Sciatic nerve (tissue), 2 donors: ENCODE measurements around the gene CLCN6. TPM values are rescaled to one million over a fixed set of nuclear protein-coding genes. Genes with fewer than 3 reads are reported as not detected.
A peak's percentile ranks its signal among the peaks of the same experiment; 100 is the strongest.

Experiments
- ATAC-seq: fragments of 200-7000 bp; cut with Tn5 transposase; one replicate; pipeline ENCODE4 v1.9.1; 2020; ENCODE audit warnings: mild to moderate bottlenecking, moderate library complexity
- DNase-seq: peaks from one replicate; pipeline ENCODE4 v3.0.0-alpha.2; 2020; ENCODE audit warnings: low spot score
- intact Hi-C: fragments of 100-400 bp; cut with DNase I; formaldehyde crosslinking; loops from one replicate; pipeline ENCODE4 v1.14.2; 2022
- total RNA-seq: library from RNA; stranded (reverse); fragmentation: NEBNext Ultra II Directional; extraction: Animal tissue kit (Norgen Biotek cat#: 25700); gene quantifications from one replicate; pipeline ENCODE4 v1.2.1, GENCODE V29; 2021
- donor health status: DM: no; HTN: no; CAD: no.
- donor health status: DM: no; HTN: no; CAD: no.

Gene CLCN6
- total RNA-seq, 1 donor from 2014 or later: 48.4 TPM

- peak; percentile 1 for ATAC-seq
- intact Hi-C loops: no loop called here
- DNase-seq: no peak
Observed at GRCh38 chr1:11804666-11805421, 1.1 kb upstream of the CLCN6 start.

GRCh38 chr1:11806307-11806936 lies 431 bp downstream of the CLCN6 start:
- DNase-seq: peak; percentile 51
- peak; percentile 35 for ATAC-seq
- intact Hi-C loops: no loop called here

- intact Hi-C loops: no loop called here
- ATAC-seq (no peak), DNase-seq (peak; percentile 9)
Observed at GRCh38 chr1:11807133-11807532, 1.1 kb downstream of the CLCN6 start.

GRCh38 chr1:11813021-11813420 lies 7.0 kb downstream of the CLCN6 start:
- intact Hi-C loops: no loop called here
- ATAC-seq (no peak), DNase-seq (no peak)

- DNase-seq: peak; percentile 2
- intact Hi-C loops: no loop called here
- no peak for ATAC-seq
Observed at GRCh38 chr1:11817192-11817591, 11.2 kb downstream of the CLCN6 start.

GRCh38 chr1:11822091-11822490 lies 16.1 kb downstream of the CLCN6 start:
- peak; percentile 10 for DNase-seq
- ATAC-seq: no peak

GRCh38 chr1:11823366-11824137 lies 17.6 kb downstream of the CLCN6 start:
- intact Hi-C loops: no loop called here
- ATAC-seq (no peak), DNase-seq (peak; percentile 46)

More at GRCh38 chr1:11822091-11822490, 16.1 kb downstream of the CLCN6 start:
- intact Hi-C loops: no loop called here

GRCh38 chr1:11825131-11825530 lies 19.1 kb downstream of the CLCN6 start:
- DNase-seq (no peak), ATAC-seq (no peak)
- intact Hi-C loops: no loop called here

GRCh38 chr1:11826946-11827345 lies 21.0 kb downstream of the CLCN6 start:
- intact Hi-C loops: no loop called here
- ATAC-seq: no peak
- no peak for DNase-seq

- intact Hi-C loops: no loop called here
- ATAC-seq (no peak), DNase-seq (no peak)
Observed at GRCh38 chr1:11828511-11828910, 22.5 kb downstream of the CLCN6 start.

- no peak for ATAC-seq
- DNase-seq: no peak
- intact Hi-C loops: loop anchor here (10.0 kb wide), 1 partner anchor 133 kb away; no protein-coding TSS in a partner anchor
Observed at GRCh38 chr1:11831945-11832725, 26.1 kb downstream of the CLCN6 start.

- intact Hi-C loops: loop anchor here (10.0 kb wide), 1 partner anchor 131 kb away; no protein-coding TSS in a partner anchor
- DNase-seq: no peak
Observed at GRCh38 chr1:11833497-11833896, 27.5 kb downstream of the CLCN6 start.

GRCh38 chr1:11833900-11834299 lies 27.9 kb downstream of the CLCN6 start:
- intact Hi-C loops: loop anchor here (10.0 kb wide), 1 partner anchor 131 kb away; no protein-coding TSS in a partner anchor
- ATAC-seq (no peak), DNase-seq (no peak)

More at GRCh38 chr1:11833497-11833896, 27.5 kb downstream of the CLCN6 start:
- ATAC-seq: no peak

GRCh38 chr1:11835441-11836225 lies 29.6 kb downstream of the CLCN6 start:
- DNase-seq: no peak
- ATAC-seq: no peak
- intact Hi-C loops: loop anchor here (5.0 to 10.0 kb wide), 2 partner anchors 72 to 129 kb away; no protein-coding TSS in a partner anchor

GRCh38 chr1:11836955-11837766 lies 31.2 kb downstream of the CLCN6 start:
- intact Hi-C loops: loop anchor here (5.0 to 10.0 kb wide), 2 partner anchors 70 to 128 kb away; no protein-coding TSS in a partner anchor
- ATAC-seq (no peak), DNase-seq (no peak)

GRCh38 chr1:11837767-11838348 lies 31.9 kb downstream of the CLCN6 start:
- intact Hi-C loops: loop anchor here (5.0 to 10.0 kb wide), 2 partner anchors 69 to 127 kb away; no protein-coding TSS in a partner anchor
- no peak for DNase-seq
- ATAC-seq: no peak
